Caco-2 (cell line): ENCODE measurements around the gene R3HDM2. TPM values are rescaled to one million over a fixed set of nuclear protein-coding genes. Genes with fewer than 3 reads are reported as not detected.

Experiments
- BruUV-seq: library from RNA; stranded (reverse); fragments of 400-500 nt; replicated peaks from 2 replicates; lab custom pipeline; 2021; lab: Mats Ljungman, UMichigan
- CTCF ChIA-PET: fragments of 300-600 bp; sonication (Branson Sonifier 250); formaldehyde crosslinking; loops from one replicate; lab custom pipeline; 2022; ENCODE audit warnings: antibody characterized with exemption; lab: Charles Lee
- POLR2A ChIA-PET: fragments of 300-600 bp; sonication (Branson Sonifier 250); formaldehyde crosslinking; loops from one replicate; lab custom pipeline; 2022; ENCODE audit warnings: antibody characterized with exemption; lab: Charles Lee
- DNase-seq, 2 experiments: peaks; one replicate each; pipeline versions ENCODE4 v3.0.0 to v3.0.0-alpha.2; 2020 to 2022
- H3K27me3 ChIP-seq: replicated peaks from 2 replicates; pipeline ENCODE4 v1.6.0; 2011; ENCODE audit warnings: low read length; ENCODE audit not compliant: control insufficient read depth, insufficient read depth
- H3K36me3 ChIP-seq: 2 replicates; pipeline ENCODE4 v1.5.1; 2011; ENCODE audit warnings: low read length; ENCODE audit not compliant: control insufficient read depth, insufficient read depth
- H3K4me1 ChIP-seq: fragments of 250-450 bp; sonication (Bioruptor Pico); 2 replicates; pipeline ENCODE4 v1.5.1; 2020; ENCODE audit warnings: mild to moderate bottlenecking
- H3K4me3 ChIP-seq: 2 replicates; pipeline ENCODE4 v1.5.1; 2011; ENCODE audit warnings: low read depth, mild to moderate bottlenecking, control low read depth, low read length
- H3K9me3 ChIP-seq: fragments of 250-450 bp; sonication (Bioruptor Pico); 2 replicates; pipeline ENCODE4 v1.5.1; 2020; ENCODE audit warnings: mild to moderate bottlenecking, moderate library complexity
- H3K27ac Mint-ChIP-seq: one replicate; pipeline ENCODE4 v1.8.0; 2022; ENCODE audit warnings: mixed read lengths; ENCODE audit not compliant: unreplicated experiment
- H3K27me3 Mint-ChIP-seq: one replicate; pipeline ENCODE4 v1.8.0; 2022; ENCODE audit warnings: mixed read lengths; ENCODE audit not compliant: insufficient read depth, unreplicated experiment
- H3K36me3 Mint-ChIP-seq: one replicate; pipeline ENCODE4 v1.8.0; 2022; ENCODE audit warnings: mild to moderate bottlenecking, mixed read lengths; ENCODE audit not compliant: insufficient read depth, unreplicated experiment
- H3K4me1 Mint-ChIP-seq: one replicate; pipeline ENCODE4 v1.8.0; 2022; ENCODE audit warnings: low read depth, mixed read lengths; ENCODE audit not compliant: unreplicated experiment
- H3K4me3 Mint-ChIP-seq: one replicate; pipeline ENCODE4 v1.8.0; 2022; ENCODE audit warnings: mild to moderate bottlenecking, moderate library complexity, mixed read lengths; ENCODE audit not compliant: unreplicated experiment
- H3K9me3 Mint-ChIP-seq: one replicate; pipeline ENCODE4 v1.8.0; 2022; ENCODE audit warnings: mixed read lengths; ENCODE audit not compliant: unreplicated experiment
- CTCF ChIP-seq, 2 experiments: fragments of 200-600 bp in 1 of 2; IDR thresholded peaks; 1 replicate in 1 of 2; 2 replicates in 1 of 2; pipeline versions ENCODE4 v1.5.1 to v1.8.0; 2011 to 2022; ENCODE audit warnings: antibody characterized with exemption in 1 of 2, control low read depth in 1 of 2, inconsistent platforms in 1 of 2, low read depth in 1 of 2, low read length in 1 of 2, mild to moderate bottlenecking in 1 of 2, moderate library complexity in 1 of 2; ENCODE audit not compliant: insufficient read depth in 1 of 2, severe bottlenecking in 1 of 2, unreplicated experiment in 1 of 2
- intact Hi-C: fragments of 100-400 bp; cut with micrococcal nuclease; formaldehyde crosslinking; loops from one replicate; pipeline ENCODE4 v1.10.0; 2022; ENCODE audit not compliant: unreplicated experiment
- total RNA-seq: library from RNA; stranded (reverse); gene quantifications from 2 replicates; pipeline ENCODE4 v1.2.3, GENCODE V29; 2022

R3HDM2 gene
- total RNA-seq, 1 experiment from 2014 or later, result 33.7 TPM

GRCh38 chr12:57455374-57456144, 24.7 kb upstream of the R3HDM2 start:
- TSS peak; percentile 69 for BruUV-seq
- H3K4me1 ChIP-seq, result peaks cover 38% of the 10 kb centered on the region

GRCh38 chr12:57454566-57455373, 23.9 kb upstream of the R3HDM2 start, which contains the start of gene INHBE:
Gene INHBE (plus strand): TSS chr12:57455307. CDS start chr12:57455537, 230 bp downstream.
- Mint-ChIP-seq H3K9me3 (no peaks in the 10 kb centered on the region), H3K36me3 (peaks cover 7% of the 10 kb centered on the region), H3K27me3 (no peaks in the 10 kb centered on the region), H3K4me3 (peak within 1 kb of the TSS; percentile 61), H3K27ac (peak within 1 kb of the TSS; percentile 83), H3K4me1 (peaks cover 29% of the 10 kb centered on the region)
- TF ChIP-seq CTCF (IDR thresholded peaks at IDR 0.05; ENCODE audit: insufficient read depth in 1 of 2, low read depth in 1 of 2, low read length in 1 of 2, severe bottlenecking in 1 of 2, unreplicated experiment in 1 of 2), result no peak
- Histone ChIP-seq H3K36me3 (no peaks in the 10 kb centered on the region), H3K4me3 (no peak within 1 kb of the TSS), H3K27me3 (no peaks in the 10 kb centered on the region), H3K9me3 (no peaks in the 10 kb centered on the region), H3K4me1 (peaks cover 35% of the 10 kb centered on the region)
- ChIA-PET CTCF (interaction anchor here (0.7 to 4.5 kb wide), 9 partner anchors 16 to 324 kb away, joined by 3 to 138 read pairs (median 4); partner anchors contain the start of gene STAC3), POLR2A (interaction anchor here (0.6 to 1.1 kb wide), 3 partner anchors 9 to 214 kb away, joined by 4 to 5 read pairs (median 5); no protein-coding TSS in a partner anchor)
- intact Hi-C loops, result loop anchor here (5.0 kb wide), 1 partner anchor 283 kb away; the partner anchor contains the start of gene AGAP2
- BruUV-seq, result no TSS peak
- DNase-seq, result peak; percentile 84 to 85

More at GRCh38 chr12:57455374-57456144, 24.7 kb upstream of the R3HDM2 start:
- intact Hi-C loops, result loop anchor here (5.0 kb wide), 1 partner anchor 282 kb away; the partner anchor contains the start of gene AGAP2
- H3K27me3 ChIP-seq, result no peaks in the 10 kb centered on the region
- H3K9me3 ChIP-seq, result no peaks in the 10 kb centered on the region
- TF ChIP-seq CTCF (IDR thresholded peaks at IDR 0.05; ENCODE audit: insufficient read depth in 1 of 2, low read depth in 1 of 2, low read length in 1 of 2, severe bottlenecking in 1 of 2, unreplicated experiment in 1 of 2), result no peak
- H3K4me3 ChIP-seq, result no peak overlapping the region
- no peaks in the 10 kb centered on the region for H3K36me3 ChIP-seq
- H3K36me3 Mint-ChIP-seq, result peaks cover 7% of the 10 kb centered on the region
- ChIA-PET CTCF (interaction anchor here (0.6 to 4.5 kb wide), 10 partner anchors 15 to 704 kb away, joined by 3 to 138 read pairs (median 4); partner anchors contain the start of genes PRIM1 and STAC3), POLR2A (interaction anchor here (0.6 to 1.1 kb wide), 3 partner anchors 10 to 215 kb away, joined by 4 to 5 read pairs (median 5); no protein-coding TSS in a partner anchor)
- peak overlapping the region; percentile 83 for H3K27ac Mint-ChIP-seq
- H3K4me3 Mint-ChIP-seq, result peak overlapping the region; percentile 61
- peaks cover 3% of the 10 kb centered on the region for H3K27me3 Mint-ChIP-seq
- no peaks in the 10 kb centered on the region for H3K9me3 Mint-ChIP-seq
- peaks cover 35% of the 10 kb centered on the region for H3K4me1 Mint-ChIP-seq
- no peak for DNase-seq

GRCh38 chr12:57454213-57454565, 23.3 kb upstream of the R3HDM2 start:
- no peaks in the 10 kb centered on the region for H3K9me3 ChIP-seq
- DNase-seq, result no peak
- ChIA-PET CTCF (interaction anchor here (1.2 to 4.5 kb wide), 5 partner anchors 21 to 211 kb away, joined by 4 to 138 read pairs (median 8); no protein-coding TSS in a partner anchor), POLR2A (no interaction called here)
- intact Hi-C loops, result no loop called here
- no peaks in the 10 kb centered on the region for H3K27me3 Mint-ChIP-seq
- H3K36me3 ChIP-seq, result no peaks in the 10 kb centered on the region
- H3K27me3 ChIP-seq, result no peaks in the 10 kb centered on the region
- H3K4me1 ChIP-seq, result peaks cover 35% of the 10 kb centered on the region
- TF ChIP-seq CTCF (IDR thresholded peaks at IDR 0.05; ENCODE audit: insufficient read depth in 1 of 2, low read depth in 1 of 2, low read length in 1 of 2, severe bottlenecking in 1 of 2, unreplicated experiment in 1 of 2), result no peak
- no peak overlapping the region for H3K4me3 ChIP-seq
- no peak overlapping the region for H3K4me3 Mint-ChIP-seq
- TSS peak; percentile 23 for BruUV-seq
- H3K36me3 Mint-ChIP-seq, result peaks cover 7% of the 10 kb centered on the region
- H3K9me3 Mint-ChIP-seq, result no peaks in the 10 kb centered on the region
- peaks cover 29% of the 10 kb centered on the region for H3K4me1 Mint-ChIP-seq
- peak overlapping the region; percentile 83 for H3K27ac Mint-ChIP-seq
